Mammary epithelial cell (primary cell): Measurements from ENCODE around the gene PEX19.

ENCODE experiments used
- CTCF ChIP-seq, 2 donors: IDR thresholded peaks in 1 of 2; conservative IDR thresholded peaks in 1 of 2; 2 replicates each; pipeline ENCODE4 v1.5.1; 2011 to 2012; ENCODE audit warnings: inconsistent platforms in 2 of 2, low read length in 2 of 2, mild to moderate bottlenecking in 2 of 2, control low read depth in 1 of 2, low read depth in 1 of 2; ENCODE audit not compliant: insufficient read depth in 1 of 2; ENCODE audit errors: extremely low read depth in 1 of 2
- EZH2 ChIP-seq: IDR thresholded peaks from 2 replicates; pipeline ENCODE4 v1.6.1; 2012; ENCODE audit warnings: low read length, inconsistent platforms, borderline replicate concordance

- TF ChIP-seq EZH2 (no peak), CTCF (conservative IDR thresholded peaks at IDR 0.05 in 1 of 2, IDR thresholded peaks at IDR 0.05 in 1 of 2; ENCODE audit: extremely low read depth in 1 of 2, insufficient read depth in 1 of 2, low read depth in 1 of 2, low read length in 2 of 2) (no peak)
These were observed at the start of gene PEX19 for GRCh38 chr1:160284782-160285344.
